Epithelial cell of esophagus (primary cell): ENCODE measurements around the gene PTPRN2.
"Not testable (repeated sequence)": the region's sequence is repeated elsewhere in the genome, so short reads cannot be mapped to it uniquely, and the experiment has no call there.

Source experiments
- DNase-seq: peaks from one replicate; pipeline ENCODE4 v3.0.0; 2010; ENCODE audit warnings: low read depth
- H3K4me3 ChIP-seq: 2 replicates; pipeline ENCODE4 v1.5.1; 2011; ENCODE audit warnings: mild to moderate bottlenecking, low read length, control low read depth
- CTCF ChIP-seq: IDR thresholded peaks from 2 replicates; pipeline ENCODE4 v1.5.1; 2011; ENCODE audit warnings: low read depth, mild to moderate bottlenecking, low read length, control low read depth, inconsistent platforms; ENCODE audit not compliant: insufficient read depth; ENCODE audit errors: missing control alignments

PTPRN2 gene

GRCh38 chr7:158406364-158406763 is 181.3 kb downstream of the PTPRN2 start:
- DNase-seq = no peak
- no peak overlapping the region for H3K4me3 ChIP-seq
- TF ChIP-seq CTCF = no peak

- not testable (repeated sequence) for DNase-seq, H3K4me3 ChIP-seq
Observed at GRCh38 chr7:158405771-158406170, 181.9 kb downstream of the PTPRN2 start.

GRCh38 chr7:158405324-158405723 is 182.3 kb downstream of the PTPRN2 start:
- no peak for TF ChIP-seq CTCF
- H3K4me3 ChIP-seq = no peak overlapping the region
- no peak for DNase-seq

GRCh38 chr7:158404031-158404761 is 183.4 kb downstream of the PTPRN2 start:
- no peak overlapping the region for H3K4me3 ChIP-seq
- no peak for TF ChIP-seq CTCF
- peak; percentile 55 for DNase-seq

GRCh38 chr7:158403013-158403821 is 184.4 kb downstream of the PTPRN2 start:
- no peak for TF ChIP-seq CTCF

GRCh38 chr7:158402471-158402870 is 185.2 kb downstream of the PTPRN2 start:
- no peak for TF ChIP-seq CTCF
- DNase-seq = no peak
- no peak overlapping the region for H3K4me3 ChIP-seq

More at GRCh38 chr7:158403013-158403821, 184.4 kb downstream of the PTPRN2 start:
- peak; percentile 83 for DNase-seq
- peak overlapping the region; percentile 16 for H3K4me3 ChIP-seq

- no peak overlapping the region for H3K4me3 ChIP-seq
- no peak for DNase-seq
- TF ChIP-seq CTCF = no peak
Observed at GRCh38 chr7:158401826-158402225, 185.8 kb downstream of the PTPRN2 start.
